ENCODE measurements around the gene ADNP. TPM values are rescaled to one million over a fixed set of nuclear protein-coding genes. Genes with fewer than 3 reads are reported as not detected.

The ADNP gene
- polyA plus RNA-seq, 3 donors, result 1.4 to 16.6 (median 3.3) TPM

DNA sequence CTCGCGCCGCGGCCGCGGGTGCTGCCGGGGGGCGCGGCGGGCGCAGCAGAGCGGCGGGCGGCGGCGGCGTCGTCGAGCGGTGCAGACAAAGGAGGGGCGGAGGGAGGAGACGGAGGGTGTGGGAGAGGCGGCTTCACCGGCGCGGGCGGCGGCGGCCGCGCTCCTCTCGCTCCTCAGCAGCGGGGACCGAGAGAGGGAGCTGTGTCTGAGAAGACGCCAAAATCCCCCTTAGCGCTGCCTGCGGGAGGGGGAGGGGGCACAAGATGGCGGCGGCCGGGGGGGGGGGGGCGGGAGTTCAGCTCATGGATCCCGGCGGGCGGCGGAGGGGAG is 296 bp downstream of the ADNP start:
- H3K4me2 ChIP-seq (replicated peaks; ENCODE audit: extremely low read depth, low read length, poor library complexity, severe bottlenecking), result peak overlapping the region; percentile 23
- Mint-ChIP-seq H3K27ac (peak overlapping the region; percentile 83 to 99 (median 98)), H3K4me3 (peak overlapping the region; percentile 79 to 84), H3K4me1 (peaks cover 38% of the 10 kb centered on the region), H3K36me3 (peaks cover 27 to 43% of the 10 kb centered on the region in 2 donors), H3K27me3 (ENCODE audit: low read depth in 3 of 3) (no peaks in the 10 kb centered on the region), H3K9me3 (no peaks in the 10 kb centered on the region)
- H3K9ac ChIP-seq (ENCODE audit: insufficient read depth, low read length, poor library complexity, severe bottlenecking), result peak overlapping the region; percentile 94
- peak overlapping the region; percentile 96 to 98 for H3K27ac ChIP-seq (ENCODE audit: low read depth in 1 of 2, low read length in 2 of 2)
- intact Hi-C loops (cut with micrococcal nuclease), result loop anchor here (1.0 to 10.0 kb wide), 2 partner anchors 27 to 136 kb away; partner anchors contain the start of genes DPM1 (in 2 of the 2), MOCS3 (in 2 of the 2) and BCAS4 (in 1 of the 2)
- TF ChIP-seq, protein P1, sequence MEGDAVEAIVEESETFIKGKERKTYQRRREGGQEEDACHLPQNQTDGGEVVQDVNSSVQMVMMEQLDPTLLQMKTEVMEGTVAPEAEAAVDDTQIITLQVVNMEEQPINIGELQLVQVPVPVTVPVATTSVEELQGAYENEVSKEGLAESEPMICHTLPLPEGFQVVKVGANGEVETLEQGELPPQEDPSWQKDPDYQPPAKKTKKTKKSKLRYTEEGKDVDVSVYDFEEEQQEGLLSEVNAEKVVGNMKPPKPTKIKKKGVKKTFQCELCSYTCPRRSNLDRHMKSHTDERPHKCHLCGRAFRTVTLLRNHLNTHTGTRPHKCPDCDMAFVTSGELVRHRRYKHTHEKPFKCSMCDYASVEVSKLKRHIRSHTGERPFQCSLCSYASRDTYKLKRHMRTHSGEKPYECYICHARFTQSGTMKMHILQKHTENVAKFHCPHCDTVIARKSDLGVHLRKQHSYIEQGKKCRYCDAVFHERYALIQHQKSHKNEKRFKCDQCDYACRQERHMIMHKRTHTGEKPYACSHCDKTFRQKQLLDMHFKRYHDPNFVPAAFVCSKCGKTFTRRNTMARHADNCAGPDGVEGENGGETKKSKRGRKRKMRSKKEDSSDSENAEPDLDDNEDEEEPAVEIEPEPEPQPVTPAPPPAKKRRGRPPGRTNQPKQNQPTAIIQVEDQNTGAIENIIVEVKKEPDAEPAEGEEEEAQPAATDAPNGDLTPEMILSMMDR (IDR thresholded peaks at IDR 0.05), result no peak
- peak overlapping the region; percentile 81 for H2AFZ ChIP-seq (ENCODE audit: insufficient read depth, low read depth, low read length, poor library complexity, severe bottlenecking)
- DNase-seq, result no peak
- no peaks in the 10 kb centered on the region for H3K9me3 ChIP-seq (replicated peaks in 1 of 2; ENCODE audit: control insufficient read depth in 1 of 2, insufficient read depth in 1 of 2, low read length in 2 of 2)
- H3K4me1 ChIP-seq (ENCODE audit: control insufficient read depth in 1 of 2, insufficient read depth in 2 of 2, low read length in 2 of 2), result peaks cover 23 to 43% of the 10 kb centered on the region in 2 donors
- H3K27me3 ChIP-seq (ENCODE audit: control insufficient read depth in 2 of 2, insufficient read depth in 2 of 2, low read length in 2 of 2), result no peaks in the 10 kb centered on the region
- peaks cover 46% of the 10 kb centered on the region for H3K79me2 ChIP-seq (ENCODE audit: insufficient read depth, low read length)
- H3K4me3 ChIP-seq (replicated peaks in 1 of 3; ENCODE audit: low read depth in 2 of 3, low read length in 3 of 3), result peak overlapping the region; percentile 64 to 76 (median 76)
- 0% methylated on average over 9 of the region's 45 CpGs for WGBS (ENCODE audit: insufficient coverage)
- H3K36me3 ChIP-seq (replicated peaks in 1 of 2; ENCODE audit: control insufficient read depth in 1 of 2, insufficient read depth in 2 of 2, low read length in 2 of 2), result peaks cover 24 to 48% of the 10 kb centered on the region in 2 donors
- peaks cover 39% of the 10 kb centered on the region for H4K20me1 ChIP-seq (ENCODE audit: insufficient read depth, low read length)

DNA sequence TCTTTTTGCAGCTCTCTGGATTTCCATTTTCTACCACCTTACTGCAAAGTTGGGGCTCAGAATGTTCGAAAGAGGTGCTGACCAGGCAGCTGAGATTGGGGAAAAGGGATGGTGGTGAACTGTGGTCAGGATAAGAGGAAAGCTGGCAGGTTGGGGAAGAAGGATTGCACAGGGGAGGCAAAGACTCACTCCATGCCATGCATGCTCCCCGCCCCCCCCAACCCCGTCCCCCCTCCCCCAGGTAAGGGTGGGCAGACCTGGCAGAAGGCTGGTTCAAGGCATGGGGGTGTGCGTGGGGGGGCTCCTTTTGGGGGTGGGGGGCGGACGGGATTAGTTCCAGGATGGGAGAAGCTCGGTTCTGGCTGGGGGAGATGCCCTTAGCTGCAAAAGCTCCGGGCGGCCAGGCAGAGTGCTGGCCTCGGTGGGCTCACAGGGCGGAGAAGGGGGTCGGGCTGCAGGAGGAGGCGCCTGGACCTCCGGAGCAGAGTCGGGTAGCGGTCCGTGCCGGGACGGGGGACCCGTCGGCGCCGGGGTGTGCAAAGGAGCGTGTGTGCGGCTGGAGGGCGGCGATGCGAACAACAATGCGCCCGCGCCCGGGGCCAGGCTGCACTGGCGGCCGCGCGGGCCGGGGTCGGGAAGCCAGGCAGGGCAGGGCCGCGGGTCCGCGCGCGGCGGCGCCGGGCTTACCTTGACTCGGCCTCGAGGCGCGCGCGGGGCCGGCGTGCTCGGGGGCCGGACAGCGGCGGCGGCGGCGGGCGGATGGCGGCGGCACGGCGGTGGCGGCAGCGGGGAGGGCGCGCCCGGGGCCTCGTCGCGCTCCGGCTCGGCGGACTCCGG is 880 bp downstream of the ADNP start:
- no peaks in the 10 kb centered on the region for H3K9me3 Mint-ChIP-seq
- H3K27me3 Mint-ChIP-seq (ENCODE audit: low read depth in 3 of 3), result no peaks in the 10 kb centered on the region
- TF ChIP-seq, protein P1 (IDR thresholded peaks at IDR 0.05), result no peak
- DNase-seq, result peak in 1 of 3 donors; percentile 14
- peaks cover 18 to 48% of the 10 kb centered on the region in 2 donors for H3K36me3 ChIP-seq (replicated peaks in 1 of 2; ENCODE audit: control insufficient read depth in 1 of 2, insufficient read depth in 2 of 2, low read length in 2 of 2)
- H3K9me3 ChIP-seq (replicated peaks in 1 of 2; ENCODE audit: control insufficient read depth in 1 of 2, insufficient read depth in 1 of 2, low read length in 2 of 2), result no peaks in the 10 kb centered on the region
- H3K4me1 ChIP-seq (ENCODE audit: control insufficient read depth in 1 of 2, insufficient read depth in 2 of 2, low read length in 2 of 2), result peaks cover 23 to 43% of the 10 kb centered on the region in 2 donors
- peak overlapping the region; percentile 75 for H3K9ac ChIP-seq (ENCODE audit: insufficient read depth, low read length, poor library complexity, severe bottlenecking)
- peak overlapping the region; percentile 76 to 95 (median 83) for H3K4me3 ChIP-seq (replicated peaks in 1 of 3; ENCODE audit: low read depth in 2 of 3, low read length in 3 of 3)
- peak overlapping the region; percentile 79 for H3K4me2 ChIP-seq (replicated peaks; ENCODE audit: extremely low read depth, low read length, poor library complexity, severe bottlenecking)
- intact Hi-C loops (cut with micrococcal nuclease), result loop anchor here in 1 of 2 donors (10.0 kb wide), 1 partner anchor 136 kb away; the partner anchor contains the start of gene BCAS4
- H3K4me3 Mint-ChIP-seq, result peak overlapping the region; percentile 87 to 90
- peak overlapping the region; percentile 22 for H2AFZ ChIP-seq (ENCODE audit: insufficient read depth, low read depth, low read length, poor library complexity, severe bottlenecking)
- H3K79me2 ChIP-seq (ENCODE audit: insufficient read depth, low read length), result peaks cover 52% of the 10 kb centered on the region
- H3K27ac ChIP-seq (ENCODE audit: low read depth in 1 of 2, low read length in 2 of 2), result peak overlapping the region; percentile 66 to 98
- WGBS (ENCODE audit: insufficient coverage), result under 1% methylated on average over 74 of the region's 79 CpGs
- H3K4me1 Mint-ChIP-seq, result peaks cover 39% of the 10 kb centered on the region
- H4K20me1 ChIP-seq (ENCODE audit: insufficient read depth, low read length), result peaks cover 44% of the 10 kb centered on the region
- H3K27me3 ChIP-seq (ENCODE audit: control insufficient read depth in 2 of 2, insufficient read depth in 2 of 2, low read length in 2 of 2), result no peaks in the 10 kb centered on the region
- H3K27ac Mint-ChIP-seq, result peak overlapping the region; percentile 84 to 96 (median 92)
- peaks cover 25 to 43% of the 10 kb centered on the region in 2 donors for H3K36me3 Mint-ChIP-seq
